ENCODE measurements around the gene ESRRG. TPM values are rescaled to one million over a fixed set of nuclear protein-coding genes. Genes with fewer than 3 reads are reported as not detected.

Gene ESRRG
- total RNA-seq, 2 donors from 2014 or later: not detected

GRCh38 chr1:216606047-216606637 is 117.1 kb downstream of the ESRRG start:
- Mint-ChIP-seq H3K4me1 (no peaks in the 10 kb centered on the region), H3K4me3 (no peak overlapping the region), H3K27ac (no peak overlapping the region), H3K36me3 (ENCODE audit: low read depth) (no peaks in the 10 kb centered on the region), H3K27me3 (peaks cover 6% of the 10 kb centered on the region)
- ATAC-seq (no peak), DNase-seq (no peak)
- H3K9me3 ChIP-seq (ENCODE audit: control insufficient read depth, low read length, poor library complexity, severe bottlenecking): no peaks in the 10 kb centered on the region

GRCh38 chr1:216604771-216605170 is 118.5 kb downstream of the ESRRG start:
- H3K4me3 Mint-ChIP-seq: no peak overlapping the region
- no peaks in the 10 kb centered on the region for H3K4me1 Mint-ChIP-seq
- no peak for DNase-seq
- H3K27me3 Mint-ChIP-seq: peaks cover 11% of the 10 kb centered on the region
- peaks cover 2% of the 10 kb centered on the region for H3K36me3 Mint-ChIP-seq (ENCODE audit: low read depth)
- ATAC-seq: no peak
- no peaks in the 10 kb centered on the region for H3K9me3 ChIP-seq (ENCODE audit: control insufficient read depth, low read length, poor library complexity, severe bottlenecking)
- no peak overlapping the region for H3K27ac Mint-ChIP-seq

- no peaks in the 10 kb centered on the region for H3K9me3 ChIP-seq (ENCODE audit: control insufficient read depth, low read length, poor library complexity, severe bottlenecking)
- H3K36me3 Mint-ChIP-seq (ENCODE audit: low read depth): peaks cover 2% of the 10 kb centered on the region
- peak overlapping the region; percentile 49 for H3K4me3 Mint-ChIP-seq
- peaks cover 11% of the 10 kb centered on the region for H3K27me3 Mint-ChIP-seq
- no peak overlapping the region for H3K27ac Mint-ChIP-seq
- no peak for ATAC-seq
- no peaks in the 10 kb centered on the region for H3K4me1 Mint-ChIP-seq
- DNase-seq: no peak
Measured at GRCh38 chr1:216600730-216601609, 122.3 kb downstream of the ESRRG start.

GRCh38 chr1:216599851-216600250 is 123.4 kb downstream of the ESRRG start:
- DNase-seq (no peak), ATAC-seq (no peak)
- Mint-ChIP-seq H3K27ac (no peak overlapping the region), H3K27me3 (peaks cover 11% of the 10 kb centered on the region), H3K4me1 (no peaks in the 10 kb centered on the region), H3K4me3 (no peak overlapping the region), H3K36me3 (ENCODE audit: low read depth) (peaks cover 2% of the 10 kb centered on the region)
- H3K9me3 ChIP-seq (ENCODE audit: control insufficient read depth, low read length, poor library complexity, severe bottlenecking): no peaks in the 10 kb centered on the region

GRCh38 chr1:216598448-216598847 is 124.8 kb downstream of the ESRRG start:
- DNase-seq: no peak
- no peaks in the 10 kb centered on the region for H3K4me1 Mint-ChIP-seq
- H3K27ac Mint-ChIP-seq: no peak overlapping the region
- H3K27me3 Mint-ChIP-seq: peaks cover 11% of the 10 kb centered on the region
- ATAC-seq: no peak
- no peaks in the 10 kb centered on the region for H3K9me3 ChIP-seq (ENCODE audit: control insufficient read depth, low read length, poor library complexity, severe bottlenecking)
- H3K36me3 Mint-ChIP-seq (ENCODE audit: low read depth): peaks cover 2% of the 10 kb centered on the region
- no peak overlapping the region for H3K4me3 Mint-ChIP-seq

GRCh38 chr1:216596281-216596862 is 126.9 kb downstream of the ESRRG start:
- DNase-seq: no peak
- H3K4me1 Mint-ChIP-seq: no peaks in the 10 kb centered on the region

DNA sequence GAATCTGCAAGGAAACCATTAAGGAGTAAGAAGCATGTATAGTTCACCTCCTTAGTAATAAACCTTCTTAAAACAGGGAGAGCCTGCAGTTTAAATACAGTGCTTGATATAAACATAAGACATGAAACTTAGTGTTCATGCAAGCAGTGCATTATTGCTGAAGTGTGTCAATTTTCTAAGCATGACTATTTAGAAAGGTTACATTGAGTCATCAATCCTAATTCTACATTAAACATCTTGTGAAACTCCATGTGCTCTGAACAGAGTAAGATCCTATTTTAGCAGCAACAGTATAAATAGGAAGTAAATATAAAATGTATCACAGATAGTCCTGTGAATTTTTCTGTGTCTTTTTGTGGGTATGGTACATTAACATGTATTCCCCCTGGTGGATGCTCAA is 135.5 kb downstream of the ESRRG start:
- H3K4me1 Mint-ChIP-seq: no peaks in the 10 kb centered on the region
- no peaks in the 10 kb centered on the region for H3K27me3 Mint-ChIP-seq
- no peak for DNase-seq
- H3K36me3 Mint-ChIP-seq (ENCODE audit: low read depth): no peaks in the 10 kb centered on the region
- no peak overlapping the region for H3K27ac Mint-ChIP-seq
- ATAC-seq: no peak
- H3K4me3 Mint-ChIP-seq: no peak overlapping the region
- H3K9me3 ChIP-seq (ENCODE audit: control insufficient read depth, low read length, poor library complexity, severe bottlenecking): no peaks in the 10 kb centered on the region

More at GRCh38 chr1:216596281-216596862, 126.9 kb downstream of the ESRRG start:
- Mint-ChIP-seq H3K27ac (no peak overlapping the region), H3K27me3 (peaks cover 6% of the 10 kb centered on the region), H3K36me3 (ENCODE audit: low read depth) (peaks cover 2% of the 10 kb centered on the region), H3K4me3 (no peak overlapping the region)
- ATAC-seq: no peak
- H3K9me3 ChIP-seq (ENCODE audit: control insufficient read depth, low read length, poor library complexity, severe bottlenecking): no peaks in the 10 kb centered on the region

GRCh38 chr1:216582151-216582550 is 141.1 kb downstream of the ESRRG start:
- no peak for ATAC-seq
- Mint-ChIP-seq H3K27me3 (no peaks in the 10 kb centered on the region), H3K36me3 (ENCODE audit: low read depth) (no peaks in the 10 kb centered on the region), H3K27ac (no peak overlapping the region), H3K4me1 (no peaks in the 10 kb centered on the region), H3K4me3 (no peak overlapping the region)
- no peaks in the 10 kb centered on the region for H3K9me3 ChIP-seq (ENCODE audit: control insufficient read depth, low read length, poor library complexity, severe bottlenecking)
- no peak for DNase-seq

DNA sequence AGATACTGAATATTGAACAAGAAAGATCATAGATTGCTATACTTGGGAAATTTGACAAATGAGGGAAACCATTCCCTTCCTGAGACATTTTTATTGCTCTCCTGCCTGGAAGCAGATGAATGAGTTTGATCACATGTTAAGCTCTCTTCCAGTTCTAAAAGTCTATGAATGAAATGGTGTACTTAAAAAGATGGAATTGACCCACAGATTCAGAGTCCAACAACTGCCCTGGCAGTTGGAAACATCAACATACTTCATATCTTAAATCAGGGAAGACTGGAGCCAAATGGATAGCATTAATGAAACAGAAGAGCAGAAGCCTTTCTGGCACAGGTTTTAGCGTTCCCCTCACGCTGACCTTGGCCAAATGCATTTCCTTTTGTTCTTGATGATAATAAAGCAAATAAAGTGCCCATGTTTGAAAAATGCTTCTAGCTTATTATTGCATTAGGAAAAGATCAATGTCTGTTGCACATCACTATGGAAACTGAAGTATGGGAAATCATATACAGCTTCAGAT is 142.6 kb downstream of the ESRRG start:
- Mint-ChIP-seq H3K4me1 (no peaks in the 10 kb centered on the region), H3K27ac (no peak overlapping the region), H3K36me3 (ENCODE audit: low read depth) (no peaks in the 10 kb centered on the region), H3K4me3 (no peak overlapping the region), H3K27me3 (no peaks in the 10 kb centered on the region)
- H3K9me3 ChIP-seq (ENCODE audit: control insufficient read depth, low read length, poor library complexity, severe bottlenecking): no peaks in the 10 kb centered on the region
- DNase-seq (no peak), ATAC-seq (no peak)

DNA sequence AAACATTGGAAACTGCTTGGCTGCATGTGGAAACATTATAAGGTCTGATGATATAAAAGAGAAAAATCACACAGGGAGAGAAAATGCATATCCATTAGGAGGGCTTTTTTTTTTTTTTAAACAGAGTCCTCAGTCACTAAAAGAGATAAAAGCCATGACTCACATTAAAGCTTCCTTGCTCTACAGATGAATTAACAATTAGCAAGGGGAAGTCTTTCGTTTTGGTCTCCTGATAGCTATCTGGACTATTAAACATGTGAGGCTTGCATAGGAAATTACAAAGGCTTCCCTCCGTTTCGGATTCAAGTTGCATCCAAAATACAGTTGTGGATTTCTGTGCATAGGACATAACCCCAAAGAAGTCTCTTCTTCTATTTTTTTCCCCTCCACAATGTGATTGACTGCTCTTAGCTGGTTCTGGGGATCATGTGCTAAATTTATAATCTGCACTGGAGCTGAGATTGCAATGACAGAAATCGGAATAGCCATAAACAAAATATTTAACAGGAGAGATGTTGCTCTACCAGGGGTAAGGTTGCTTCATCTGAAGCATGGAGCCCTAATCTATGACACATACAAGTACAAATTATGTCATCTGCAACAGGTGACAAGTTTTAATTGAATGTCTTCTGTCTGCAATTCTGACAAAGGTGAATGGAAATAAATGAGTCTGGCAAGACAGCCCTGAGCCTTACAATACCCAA is 146.8 kb downstream of the ESRRG start:
- ATAC-seq (no peak), DNase-seq (no peak)
- Mint-ChIP-seq H3K27me3 (no peaks in the 10 kb centered on the region), H3K4me1 (no peaks in the 10 kb centered on the region), H3K27ac (no peak overlapping the region), H3K36me3 (ENCODE audit: low read depth) (no peaks in the 10 kb centered on the region), H3K4me3 (no peak overlapping the region)
- no peaks in the 10 kb centered on the region for H3K9me3 ChIP-seq (ENCODE audit: control insufficient read depth, low read length, poor library complexity, severe bottlenecking)

- no peak for DNase-seq
- no peaks in the 10 kb centered on the region for H3K36me3 Mint-ChIP-seq (ENCODE audit: low read depth)
- H3K27me3 Mint-ChIP-seq: no peaks in the 10 kb centered on the region
- no peak overlapping the region for H3K4me3 Mint-ChIP-seq
- H3K4me1 Mint-ChIP-seq: no peaks in the 10 kb centered on the region
- H3K9me3 ChIP-seq (ENCODE audit: control insufficient read depth, low read length, poor library complexity, severe bottlenecking): no peaks in the 10 kb centered on the region
- no peak for ATAC-seq
- H3K27ac Mint-ChIP-seq: no peak overlapping the region
Measured at GRCh38 chr1:216566641-216567205, 156.5 kb downstream of the ESRRG start.

DNA sequence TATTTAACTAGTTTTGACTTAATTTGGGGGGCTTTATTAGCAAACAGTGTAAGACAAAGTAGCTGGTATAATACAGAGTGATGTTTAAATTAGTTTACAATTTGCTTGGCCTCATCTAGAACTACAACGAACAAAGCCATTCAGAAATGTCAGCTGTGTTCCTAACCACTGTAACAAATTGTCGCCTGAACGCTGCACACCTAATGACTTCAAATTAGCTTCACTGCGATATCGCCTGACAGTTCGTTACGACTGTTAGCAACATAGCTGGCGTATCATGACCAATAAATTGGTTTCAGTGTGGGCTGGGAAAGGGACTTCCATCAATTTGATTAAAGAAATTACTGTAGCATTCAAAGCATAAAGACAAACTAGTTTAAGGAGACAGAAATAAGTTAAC is 160.1 kb downstream of the ESRRG start:
- Mint-ChIP-seq H3K27ac (no peak overlapping the region), H3K27me3 (no peaks in the 10 kb centered on the region), H3K4me1 (no peaks in the 10 kb centered on the region), H3K36me3 (ENCODE audit: low read depth) (no peaks in the 10 kb centered on the region), H3K4me3 (no peak overlapping the region)
- no peak for DNase-seq
- H3K9me3 ChIP-seq (ENCODE audit: control insufficient read depth, low read length, poor library complexity, severe bottlenecking): no peaks in the 10 kb centered on the region
- no peak for ATAC-seq

- Mint-ChIP-seq H3K27ac (no peak overlapping the region), H3K4me1 (no peaks in the 10 kb centered on the region), H3K36me3 (ENCODE audit: low read depth) (no peaks in the 10 kb centered on the region), H3K27me3 (no peaks in the 10 kb centered on the region), H3K4me3 (no peak overlapping the region)
- no peaks in the 10 kb centered on the region for H3K9me3 ChIP-seq (ENCODE audit: control insufficient read depth, low read length, poor library complexity, severe bottlenecking)
- DNase-seq (no peak), ATAC-seq (no peak)
Measured at GRCh38 chr1:216562383-216562782, 160.8 kb downstream of the ESRRG start.

Data from T-helper 17 cell (primary cell).